SIG-M5 (cell line): Measurements from ENCODE around the gene DPYSL3.
A peak's percentile ranks its signal among the peaks of the same experiment; 100 is the strongest.

Experiments
- DNase-seq: peaks from one replicate; lab custom pipeline; 2025; lab: John Stamatoyannopoulos, UW

DPYSL3 gene

GRCh38 chr5:147403651-147404640, 105.9 kb downstream of the DPYSL3 start:
- DNase-seq = peak; percentile 62

GRCh38 chr5:147400881-147401280, 109.0 kb downstream of the DPYSL3 start:
- DNase-seq = no peak

- DNase-seq = no peak
These were observed 109.6 kb downstream of the DPYSL3 start for GRCh38 chr5:147400126-147400809.

- no peak for DNase-seq
These were observed 111.0 kb downstream of the DPYSL3 start for GRCh38 chr5:147398860-147399259.

- DNase-seq = no peak
These were observed 112.3 kb downstream of the DPYSL3 start for GRCh38 chr5:147397616-147398015.

GRCh38 chr5:147396070-147396823, 113.6 kb downstream of the DPYSL3 start:
- no peak for DNase-seq

- no peak for DNase-seq
These were observed 115.8 kb downstream of the DPYSL3 start for GRCh38 chr5:147393874-147394672.

- DNase-seq = no peak
These were observed 118.1 kb downstream of the DPYSL3 start for GRCh38 chr5:147391781-147392180.

- DNase-seq = no peak
These were observed 119.1 kb downstream of the DPYSL3 start for GRCh38 chr5:147390654-147391225.

GRCh38 chr5:147388184-147389108, 121.4 kb downstream of the DPYSL3 start:
- DNase-seq = no peak

GRCh38 chr5:147387109-147387508, 122.8 kb downstream of the DPYSL3 start:
- DNase-seq = no peak

GRCh38 chr5:147384346-147385193, 125.3 kb downstream of the DPYSL3 start:
- DNase-seq = no peak

- DNase-seq = no peak
These were observed 127.1 kb downstream of the DPYSL3 start for GRCh38 chr5:147382776-147383175.

- DNase-seq = no peak
These were observed 128.3 kb downstream of the DPYSL3 start for GRCh38 chr5:147381555-147381954.

GRCh38 chr5:147377682-147378081, 132.2 kb downstream of the DPYSL3 start:
- DNase-seq = no peak

GRCh38 chr5:147375151-147375550, 134.7 kb downstream of the DPYSL3 start:
- DNase-seq = no peak

- no peak for DNase-seq
These were observed 136.5 kb downstream of the DPYSL3 start for GRCh38 chr5:147373328-147373727.

- no peak for DNase-seq
These were observed 137.7 kb downstream of the DPYSL3 start for GRCh38 chr5:147372191-147372590.

GRCh38 chr5:147371290-147371689, 138.6 kb downstream of the DPYSL3 start:
- DNase-seq = no peak
